ENCODE measurements around the gene LHFPL2. TPM values are rescaled to one million over a fixed set of nuclear protein-coding genes. Genes with fewer than 3 reads are reported as not detected.

Gene LHFPL2
- total and polyA plus RNA-seq, 9 of the 15 experiments (the other 6 are each of a cell fraction or from before 2014, with no cell fraction given): 1.0 to 6.6 (median 4.6) TPM

GRCh38 chr5:78587775-78588291, 60.7 kb downstream of the LHFPL2 start (continued):
- TF ChIP-seq REST (IDR thresholded peaks at IDR 0.05; ENCODE audit: borderline replicate concordance): peak; percentile 38; the same call in 1 of the 2 replicates
- no peak for TF ChIP-seq REST (CRISPR knock-in tag; IDR thresholded peaks at IDR 0.05; ENCODE audit: low read depth)
- peak; percentile 94 for TF ChIP-seq NFIC (IDR thresholded peaks at IDR 0.05)
- peak; percentile 89 for TF ChIP-seq ETV5 (CRISPR knock-in tag; IDR thresholded peaks at IDR 0.05; ENCODE audit: low read depth)
- no peak for TF ChIP-seq ZNF408 (CRISPR knock-in tag; IDR thresholded peaks at IDR 0.05; ENCODE audit: low read depth)
- no peak for TF ChIP-seq SIN3B (IDR thresholded peaks at IDR 0.05; ENCODE audit: low read depth)
- TF ChIP-seq, protein P1, sequence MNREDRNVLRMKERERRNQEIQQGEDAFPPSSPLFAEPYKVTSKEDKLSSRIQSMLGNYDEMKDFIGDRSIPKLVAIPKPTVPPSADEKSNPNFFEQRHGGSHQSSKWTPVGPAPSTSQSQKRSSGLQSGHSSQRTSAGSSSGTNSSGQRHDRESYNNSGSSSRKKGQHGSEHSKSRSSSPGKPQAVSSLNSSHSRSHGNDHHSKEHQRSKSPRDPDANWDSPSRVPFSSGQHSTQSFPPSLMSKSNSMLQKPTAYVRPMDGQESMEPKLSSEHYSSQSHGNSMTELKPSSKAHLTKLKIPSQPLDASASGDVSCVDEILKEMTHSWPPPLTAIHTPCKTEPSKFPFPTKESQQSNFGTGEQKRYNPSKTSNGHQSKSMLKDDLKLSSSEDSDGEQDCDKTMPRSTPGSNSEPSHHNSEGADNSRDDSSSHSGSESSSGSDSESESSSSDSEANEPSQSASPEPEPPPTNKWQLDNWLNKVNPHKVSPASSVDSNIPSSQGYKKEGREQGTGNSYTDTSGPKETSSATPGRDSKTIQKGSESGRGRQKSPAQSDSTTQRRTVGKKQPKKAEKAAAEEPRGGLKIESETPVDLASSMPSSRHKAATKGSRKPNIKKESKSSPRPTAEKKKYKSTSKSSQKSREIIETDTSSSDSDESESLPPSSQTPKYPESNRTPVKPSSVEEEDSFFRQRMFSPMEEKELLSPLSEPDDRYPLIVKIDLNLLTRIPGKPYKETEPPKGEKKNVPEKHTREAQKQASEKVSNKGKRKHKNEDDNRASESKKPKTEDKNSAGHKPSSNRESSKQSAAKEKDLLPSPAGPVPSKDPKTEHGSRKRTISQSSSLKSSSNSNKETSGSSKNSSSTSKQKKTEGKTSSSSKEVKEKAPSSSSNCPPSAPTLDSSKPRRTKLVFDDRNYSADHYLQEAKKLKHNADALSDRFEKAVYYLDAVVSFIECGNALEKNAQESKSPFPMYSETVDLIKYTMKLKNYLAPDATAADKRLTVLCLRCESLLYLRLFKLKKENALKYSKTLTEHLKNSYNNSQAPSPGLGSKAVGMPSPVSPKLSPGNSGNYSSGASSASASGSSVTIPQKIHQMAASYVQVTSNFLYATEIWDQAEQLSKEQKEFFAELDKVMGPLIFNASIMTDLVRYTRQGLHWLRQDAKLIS (CRISPR knock-in tag; IDR thresholded peaks at IDR 0.05): no peak
- no peak for TF ChIP-seq EZH2 (IDR thresholded peaks at IDR 0.05; ENCODE audit: borderline replicate concordance, low read depth, low read length)
- TF ChIP-seq ZNF134 (CRISPR knock-in tag; conservative IDR thresholded peaks at IDR 0.05): no peak
- TF ChIP-seq ZNF551 (CRISPR knock-in tag; IDR thresholded peaks at IDR 0.05): no peak
- no peak for TF ChIP-seq DIDO1 (tag; IDR thresholded peaks at IDR 0.05; ENCODE audit: low read depth)
- TF ChIP-seq EGR1 (conservative IDR thresholded peaks at IDR 0.05): peak; percentile 54
- no peak for TF ChIP-seq HLTF (IDR thresholded peaks at IDR 0.05)
- TF ChIP-seq XRCC5 (IDR thresholded peaks at IDR 0.05; ENCODE audit: low read depth, low read length): no peak
- TF ChIP-seq RAD21 (CRISPR knock-in tag; conservative IDR thresholded peaks at IDR 0.05 in 1 of 2, IDR thresholded peaks at IDR 0.05 in 1 of 2): peak; percentile 11 to 25; a peak in 3 of 4 replicates
- no peak for TF ChIP-seq SIX5 (IDR thresholded peaks at IDR 0.05; ENCODE audit: borderline replicate concordance in 1 of 2, insufficient read depth in 1 of 2, low read depth in 1 of 2, low read length in 2 of 2)
- TF ChIP-seq ZNF197 (CRISPR knock-in tag; IDR thresholded peaks at IDR 0.05; ENCODE audit: low read depth): peak; percentile 90; the same call in 1 of the 2 replicates
- TF ChIP-seq EP300 (IDR thresholded peaks at IDR 0.05; ENCODE audit: low read length): peak; percentile 98

Data from K562 (cell line).